ENCODE data around the gene PLLP.

Gene PLLP

GRCh38 chr16:57284209-57284951 is at the start of gene PLLP:
PLLP (minus strand) TSS chr16:57284672; CDS start chr16:57284540, 132 bp downstream.
- peak; percentile 15 for DNase-seq (ENCODE audit: low read depth)

GRCh38 chr16:57333402-57333801 is 48.9 kb upstream of the PLLP start:
- no peak for DNase-seq (ENCODE audit: low read depth)

- no peak for DNase-seq (ENCODE audit: low read depth)
These were observed 46.9 kb upstream of the PLLP start for GRCh38 chr16:57331355-57331754.

GRCh38 chr16:57329718-57330327 is 45.4 kb upstream of the PLLP start:
- no peak for DNase-seq (ENCODE audit: low read depth)

GRCh38 chr16:57325458-57325857 is 41.0 kb upstream of the PLLP start:
- no peak for DNase-seq (ENCODE audit: low read depth)

GRCh38 chr16:57324749-57325148 is 40.3 kb upstream of the PLLP start:
- no peak for DNase-seq (ENCODE audit: low read depth)

- DNase-seq (ENCODE audit: low read depth) = no peak
These were observed 35.2 kb upstream of the PLLP start for GRCh38 chr16:57319646-57320045.

- no peak for DNase-seq (ENCODE audit: low read depth)
These were observed 33.9 kb upstream of the PLLP start for GRCh38 chr16:57318240-57318970.

GRCh38 chr16:57316390-57317017 is 32.0 kb upstream of the PLLP start:
- no peak for DNase-seq (ENCODE audit: low read depth)

- no peak for DNase-seq (ENCODE audit: low read depth)
These were observed 30.9 kb upstream of the PLLP start for GRCh38 chr16:57315416-57315815.

GRCh38 chr16:57314161-57314785 is 29.8 kb upstream of the PLLP start:
- DNase-seq (ENCODE audit: low read depth) = no peak

- no peak for DNase-seq (ENCODE audit: low read depth)
These were observed 29.0 kb upstream of the PLLP start for GRCh38 chr16:57313509-57313908.

- DNase-seq (ENCODE audit: low read depth) = no peak
These were observed 26.3 kb upstream of the PLLP start for GRCh38 chr16:57310801-57311200.

GRCh38 chr16:57308041-57308440 is 23.6 kb upstream of the PLLP start:
- DNase-seq (ENCODE audit: low read depth) = no peak

GRCh38 chr16:57307365-57307764 is 22.9 kb upstream of the PLLP start:
- no peak for DNase-seq (ENCODE audit: low read depth)

GRCh38 chr16:57306676-57307341 is 22.3 kb upstream of the PLLP start:
- no peak for DNase-seq (ENCODE audit: low read depth)

GRCh38 chr16:57305159-57305811 is 20.8 kb upstream of the PLLP start:
- no peak for DNase-seq (ENCODE audit: low read depth)

- no peak for DNase-seq (ENCODE audit: low read depth)
These were observed 19.9 kb upstream of the PLLP start for GRCh38 chr16:57304169-57305061.

GRCh38 chr16:57303910-57304168 is 19.4 kb upstream of the PLLP start:
- no peak for DNase-seq (ENCODE audit: low read depth)
